ENCODE measurements around the gene PLXDC2. TPM values are rescaled to one million over a fixed set of nuclear protein-coding genes. Genes with fewer than 3 reads are reported as not detected.

The PLXDC2 gene
- total and polyA plus RNA-seq, 2 donors (not counting 1 experiment from before 2014, with no cell fraction given): 0.07 TPM

GRCh38 chr10:20277820-20278219, 461.6 kb downstream of the PLXDC2 start:
- no peak overlapping the region for H2AFZ ChIP-seq (ENCODE audit: insufficient read depth, low read depth, low read length, poor library complexity, severe bottlenecking)
- H3K4me2 ChIP-seq (replicated peaks; ENCODE audit: low read depth, low read length, poor library complexity, severe bottlenecking): no peak overlapping the region
- H3K79me2 ChIP-seq (ENCODE audit: control insufficient read depth, insufficient read depth, low read length): no peaks in the 10 kb centered on the region
- no peaks in the 10 kb centered on the region for H3K4me1 ChIP-seq (ENCODE audit: control insufficient read depth in 2 of 2, insufficient read depth in 2 of 2, low read length in 2 of 2)
- H3K4me1 Mint-ChIP-seq: no peaks in the 10 kb centered on the region
- H3K4me3 Mint-ChIP-seq: no peak overlapping the region
- no peaks in the 10 kb centered on the region for H3K27me3 Mint-ChIP-seq
- no peak overlapping the region for H3K4me3 ChIP-seq (ENCODE audit: control extremely low read depth in 1 of 5, extremely low read depth in 1 of 5, insufficient read depth in 1 of 5, low read depth in 2 of 5, low read length in 4 of 5)
- H3K27ac ChIP-seq (ENCODE audit: low read length in 2 of 2): no peak overlapping the region
- ATAC-seq (ENCODE audit: low read depth) (no peak), DNase-seq (no peak)
- no peak for TF ChIP-seq EZH2 (IDR thresholded peaks at IDR 0.05; ENCODE audit: borderline replicate concordance, insufficient read depth, low read depth, low read length, poor library complexity, severe bottlenecking)
- TF ChIP-seq CTCF (IDR thresholded peaks at IDR 0.05): no peak
- no peak overlapping the region for H3K9ac ChIP-seq (ENCODE audit: low read length)
- CTCF ChIA-PET: no interaction called here
- H3K27ac Mint-ChIP-seq: no peak overlapping the region
- no peaks in the 10 kb centered on the region for H4K20me1 ChIP-seq (ENCODE audit: control insufficient read depth, insufficient read depth, low read length, poor library complexity, severe bottlenecking)
- intact Hi-C loops (cut with micrococcal nuclease): no loop called here
- H3K36me3 ChIP-seq (replicated peaks in 1 of 2; ENCODE audit: control extremely low read depth in 1 of 2, control insufficient read depth in 1 of 2, extremely low read depth in 1 of 2, insufficient read depth in 2 of 2, low read length in 1 of 2): no peaks in the 10 kb centered on the region
- no CpG with 5 or more reads among the region's 3 CpGs for WGBS (ENCODE audit: insufficient coverage)
- H3K27me3 ChIP-seq (replicated peaks in 1 of 4; ENCODE audit: control extremely low read depth in 1 of 4, control insufficient read depth in 3 of 4, insufficient read depth in 4 of 4, low read length in 3 of 4): no peaks in the 10 kb centered on the region
- POLR2A ChIA-PET: no interaction called here
- H3K9me3 ChIP-seq (ENCODE audit: control extremely low read depth in 1 of 3, control insufficient read depth in 2 of 3, insufficient read depth in 1 of 3, low read length in 2 of 3): no peaks in the 10 kb centered on the region
- H3K9me3 Mint-ChIP-seq (ENCODE audit: insufficient read depth): peaks cover 6% of the 10 kb centered on the region

DNA sequence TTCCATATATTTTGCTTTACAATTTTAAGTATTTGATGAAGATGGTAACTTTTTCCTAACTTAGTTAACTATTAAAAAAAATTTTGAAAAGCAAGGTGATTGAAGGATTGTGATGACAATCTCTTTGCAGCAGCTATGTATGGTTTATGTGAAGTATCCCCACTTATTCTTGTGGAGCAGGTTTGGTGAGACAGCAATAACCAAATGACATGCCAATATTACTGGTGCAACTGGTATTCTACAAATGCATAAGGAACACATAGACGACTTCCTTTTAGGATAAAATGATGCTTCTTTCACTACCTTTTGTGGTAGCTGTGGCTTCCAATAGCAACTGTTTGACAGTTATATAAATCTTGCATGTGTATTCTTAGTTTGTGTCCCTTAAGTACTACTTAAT, 465.3 kb downstream of the PLXDC2 start:
- DNase-seq (no peak), ATAC-seq (ENCODE audit: low read depth) (no peak)
- intact Hi-C loops (cut with micrococcal nuclease): no loop called here
- H3K4me1 ChIP-seq (ENCODE audit: control insufficient read depth in 2 of 2, insufficient read depth in 2 of 2, low read length in 2 of 2): no peaks in the 10 kb centered on the region
- no peaks in the 10 kb centered on the region for H4K20me1 ChIP-seq (ENCODE audit: control insufficient read depth, insufficient read depth, low read length, poor library complexity, severe bottlenecking)
- ChIA-PET POLR2A (no interaction called here), CTCF (no interaction called here)
- TF ChIP-seq CTCF (IDR thresholded peaks at IDR 0.05) (no peak), EZH2 (IDR thresholded peaks at IDR 0.05; ENCODE audit: borderline replicate concordance, insufficient read depth, low read depth, low read length, poor library complexity, severe bottlenecking) (no peak)
- H3K9me3 Mint-ChIP-seq (ENCODE audit: insufficient read depth): peaks cover 6% of the 10 kb centered on the region
- H3K4me2 ChIP-seq (replicated peaks; ENCODE audit: low read depth, low read length, poor library complexity, severe bottlenecking): no peak overlapping the region
- no peak overlapping the region for H2AFZ ChIP-seq (ENCODE audit: insufficient read depth, low read depth, low read length, poor library complexity, severe bottlenecking)
- H3K4me3 Mint-ChIP-seq: no peak overlapping the region
- H3K27ac Mint-ChIP-seq: no peak overlapping the region
- no CpG with 5 or more reads among the region's 1 CpG for WGBS (ENCODE audit: insufficient coverage)
- no peaks in the 10 kb centered on the region for H3K36me3 ChIP-seq (replicated peaks in 1 of 2; ENCODE audit: control extremely low read depth in 1 of 2, control insufficient read depth in 1 of 2, extremely low read depth in 1 of 2, insufficient read depth in 2 of 2, low read length in 1 of 2)
- H3K79me2 ChIP-seq (ENCODE audit: control insufficient read depth, insufficient read depth, low read length): no peaks in the 10 kb centered on the region
- H3K27me3 Mint-ChIP-seq: no peaks in the 10 kb centered on the region
- no peak overlapping the region for H3K4me3 ChIP-seq (ENCODE audit: control extremely low read depth in 1 of 5, extremely low read depth in 1 of 5, insufficient read depth in 1 of 5, low read depth in 2 of 5, low read length in 4 of 5)
- no peak overlapping the region for H3K9ac ChIP-seq (ENCODE audit: low read length)
- no peaks in the 10 kb centered on the region for H3K4me1 Mint-ChIP-seq
- H3K9me3 ChIP-seq (ENCODE audit: control extremely low read depth in 1 of 3, control insufficient read depth in 2 of 3, insufficient read depth in 1 of 3, low read length in 2 of 3): no peaks in the 10 kb centered on the region
- no peak overlapping the region for H3K27ac ChIP-seq (ENCODE audit: low read length in 2 of 2)
- H3K27me3 ChIP-seq (replicated peaks in 1 of 4; ENCODE audit: control extremely low read depth in 1 of 4, control insufficient read depth in 3 of 4, insufficient read depth in 4 of 4, low read length in 3 of 4): no peaks in the 10 kb centered on the region

All from B cell (primary cell).